HL-60 (cell line): ENCODE data around the gene MGAT4C.

Source experiments
- DNase-seq, 2 experiments: peaks; one replicate each; pipeline ENCODE4 v3.0.0-alpha.2; 2010 to 2020; ENCODE audit warnings: low read depth in 1 of 2, low spot score in 1 of 2
- H3K27ac ChIP-seq: fragments of 250-450 bp; sonication (Bioruptor Pico); replicated peaks from 2 replicates; pipeline ENCODE4 v1.5.1; 2020; ENCODE audit warnings: mild to moderate bottlenecking, moderate library complexity
- H3K27me3 ChIP-seq: fragments of 250-450 bp; sonication (Bioruptor Pico); 2 replicates; pipeline ENCODE4 v1.5.1; 2021; ENCODE audit warnings: mild to moderate bottlenecking, moderate library complexity; ENCODE audit not compliant: insufficient read depth, poor library complexity, severe bottlenecking
- H3K4me3 ChIP-seq: replicated peaks from 2 replicates; pipeline ENCODE4 v1.5.1; 2011; ENCODE audit warnings: mild to moderate bottlenecking, control low read depth, low read length; ENCODE audit not compliant: insufficient read depth
- CTCF ChIP-seq: IDR thresholded peaks from one replicate; pipeline ENCODE4 v1.5.1; 2011; ENCODE audit warnings: low read length, control low read depth, inconsistent platforms; ENCODE audit not compliant: insufficient read depth
- GABPA ChIP-seq: IDR thresholded peaks from 2 replicates; pipeline ENCODE4 v1.6.1; 2012; ENCODE audit warnings: low read depth
- POLR2AphosphoS5 ChIP-seq: IDR thresholded peaks from 2 replicates; pipeline ENCODE4 v1.6.1; 2012; ENCODE audit warnings: low read depth
- REST ChIP-seq: IDR thresholded peaks from 2 replicates; pipeline ENCODE4 v1.6.1; 2012; ENCODE audit warnings: low read depth; ENCODE audit not compliant: insufficient replicate concordance
- SPI1 ChIP-seq: IDR thresholded peaks from 2 replicates; pipeline ENCODE4 v1.6.1; 2012; ENCODE audit warnings: low read depth, mild to moderate bottlenecking, borderline replicate concordance

Gene MGAT4C

GRCh38 chr12:85949253-85949652 is 306.9 kb downstream of the MGAT4C start:
- TF ChIP-seq CTCF = no peak
- no peak for TF ChIP-seq SPI1
- no peak for TF ChIP-seq POLR2AphosphoS5
- TF ChIP-seq GABPA = no peak
- TF ChIP-seq REST = no peak
- Histone ChIP-seq H3K27ac (no peak overlapping the region), H3K27me3 (no peaks in the 10 kb centered on the region), H3K4me3 (no peak overlapping the region)
- no peak for DNase-seq

GRCh38 chr12:85948340-85948739 is 307.9 kb downstream of the MGAT4C start:
- TF ChIP-seq REST (no peak), SPI1 (no peak), CTCF (no peak), GABPA (no peak), POLR2AphosphoS5 (no peak)
- no peak overlapping the region for H3K4me3 ChIP-seq
- H3K27me3 ChIP-seq = no peaks in the 10 kb centered on the region
- DNase-seq = no peak
- H3K27ac ChIP-seq = no peak overlapping the region

- no peak overlapping the region for H3K4me3 ChIP-seq
- no peak overlapping the region for H3K27ac ChIP-seq
- DNase-seq = no peak
- TF ChIP-seq POLR2AphosphoS5 (no peak), SPI1 (no peak), GABPA (no peak), REST (no peak), CTCF (no peak)
- no peaks in the 10 kb centered on the region for H3K27me3 ChIP-seq
Observed at GRCh38 chr12:85947286-85947685, 308.9 kb downstream of the MGAT4C start.
